Measurements from ENCODE around the gene RAD51B.

DNA sequence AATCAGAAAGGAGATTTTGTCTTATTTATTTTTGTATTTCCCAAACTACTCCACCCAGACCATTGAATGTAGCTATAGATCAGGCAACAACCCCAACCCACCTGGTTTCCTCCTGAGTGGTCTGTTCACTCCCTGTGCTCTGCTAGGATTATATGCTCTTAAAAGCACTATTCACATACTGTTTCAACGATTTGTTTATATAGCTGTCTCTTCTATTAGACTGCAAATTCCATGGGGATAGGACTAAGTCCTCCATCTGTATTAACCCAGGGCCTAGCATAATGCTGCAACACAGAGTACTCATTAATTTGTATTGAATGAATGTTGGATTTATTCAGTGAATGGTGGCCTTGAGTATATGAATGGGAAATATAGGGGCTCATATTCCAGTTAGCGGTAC is 307.6 kb downstream of the RAD51B start:
- TF ChIP-seq, protein P1, sequence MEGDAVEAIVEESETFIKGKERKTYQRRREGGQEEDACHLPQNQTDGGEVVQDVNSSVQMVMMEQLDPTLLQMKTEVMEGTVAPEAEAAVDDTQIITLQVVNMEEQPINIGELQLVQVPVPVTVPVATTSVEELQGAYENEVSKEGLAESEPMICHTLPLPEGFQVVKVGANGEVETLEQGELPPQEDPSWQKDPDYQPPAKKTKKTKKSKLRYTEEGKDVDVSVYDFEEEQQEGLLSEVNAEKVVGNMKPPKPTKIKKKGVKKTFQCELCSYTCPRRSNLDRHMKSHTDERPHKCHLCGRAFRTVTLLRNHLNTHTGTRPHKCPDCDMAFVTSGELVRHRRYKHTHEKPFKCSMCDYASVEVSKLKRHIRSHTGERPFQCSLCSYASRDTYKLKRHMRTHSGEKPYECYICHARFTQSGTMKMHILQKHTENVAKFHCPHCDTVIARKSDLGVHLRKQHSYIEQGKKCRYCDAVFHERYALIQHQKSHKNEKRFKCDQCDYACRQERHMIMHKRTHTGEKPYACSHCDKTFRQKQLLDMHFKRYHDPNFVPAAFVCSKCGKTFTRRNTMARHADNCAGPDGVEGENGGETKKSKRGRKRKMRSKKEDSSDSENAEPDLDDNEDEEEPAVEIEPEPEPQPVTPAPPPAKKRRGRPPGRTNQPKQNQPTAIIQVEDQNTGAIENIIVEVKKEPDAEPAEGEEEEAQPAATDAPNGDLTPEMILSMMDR (IDR thresholded peaks at IDR 0.05) = no peak
- TF ChIP-seq EP300 (IDR thresholded peaks at IDR 0.05) = no peak
- no peak for TF ChIP-seq POLR2A (IDR thresholded peaks at IDR 0.05)

Data from tibial nerve (tissue), 4 donors.